Endothelial cell of umbilical vein (primary cell): ENCODE data around the gene NKD1.

Source experiments
- CTCF ChIP-seq, 2 donors: IDR thresholded peaks; 1 replicate in 1 of 2; 2 replicates in 1 of 2; pipeline ENCODE4 v1.5.1; 2011; ENCODE audit warnings: low read length in 2 of 2, mild to moderate bottlenecking in 2 of 2, moderate library complexity in 2 of 2, control low read depth in 1 of 2, inconsistent platforms in 1 of 2, low read depth in 1 of 2; ENCODE audit not compliant: insufficient read depth in 1 of 2; ENCODE audit errors: extremely low read depth in 1 of 2
- POLR2A ChIP-seq: IDR thresholded peaks from 2 replicates; pipeline ENCODE4 v1.6.1; 2012; ENCODE audit warnings: low read depth, mild to moderate bottlenecking, control low read depth, low read length

DNA sequence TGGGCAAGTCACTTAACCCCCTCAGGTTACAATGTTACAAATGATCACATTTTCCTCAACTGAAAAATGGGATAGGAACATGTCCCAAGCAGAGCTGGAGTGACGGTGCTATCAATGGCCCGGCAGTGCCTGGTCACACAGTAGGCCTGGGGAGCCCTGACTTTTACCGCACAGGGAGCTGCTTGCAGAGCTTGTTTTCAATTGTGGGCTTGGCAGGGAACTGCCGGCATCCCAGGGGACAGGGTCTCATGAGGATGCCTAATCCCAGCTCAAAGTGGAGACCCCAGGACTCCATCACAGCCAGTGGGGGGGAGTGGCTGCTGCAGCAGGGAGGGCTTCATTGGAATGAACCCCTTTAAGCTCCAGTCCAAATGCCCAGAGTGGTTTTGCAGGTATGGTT is 121.5 kb downstream of the NKD1 start:
- TF ChIP-seq POLR2A (no peak), CTCF (IDR thresholded peaks at IDR 0.05; ENCODE audit: extremely low read depth in 1 of 2, insufficient read depth in 1 of 2, low read depth in 1 of 2, low read length in 2 of 2) (no peak)
